Loucy (cell line): ENCODE data around the gene PTAFR.

ENCODE experiments used
- CTCF ChIP-seq: fragments of 200-600 bp; sonication (generic); conservative IDR thresholded peaks from 2 replicates; pipeline ENCODE4 v1.5.1; 2014; ENCODE audit warnings: mild to moderate bottlenecking, antibody characterized with exemption, low read length
- EZH2phosphoT487 ChIP-seq: fragments of 200-600 bp; IDR thresholded peaks from 2 replicates; pipeline ENCODE4 v1.6.1; 2018; ENCODE audit warnings: antibody characterized with exemption, mild to moderate bottlenecking, moderate library complexity, borderline replicate concordance

- TF ChIP-seq CTCF (no peak), EZH2phosphoT487 (no peak)
These were observed 3.8 kb downstream of the PTAFR start for GRCh38 chr1:28172713-28173150.
